IMR-90 (cell line): ENCODE results near the gene WNT16. TPM values are rescaled to one million over a fixed set of nuclear protein-coding genes. Genes with fewer than 3 reads are reported as not detected.

ENCODE experiments used
- ATAC-seq: fragments of 200-7000 bp; cut with Tn5 transposase; 2 replicates; pipeline ENCODE4 v1.9.1; 2020; ENCODE audit warnings: low read depth, mild to moderate bottlenecking, moderate library complexity
- BruUV-seq: library from RNA; stranded (reverse); fragments of 400-500 nt; replicated peaks from 2 replicates; lab custom pipeline; 2021; lab: Mats Ljungman, UMichigan
- CTCF ChIA-PET: fragments of 300-600 bp; formaldehyde crosslinking; extraction: SDS; loops from one replicate; lab custom pipeline; 2021; ENCODE audit warnings: antibody characterized with exemption; lab: Yijun Ruan, JAX
- POLR2A ChIA-PET: fragments of 300-600 bp; sonication (Branson Sonifier 250); formaldehyde crosslinking; loops from one replicate; lab custom pipeline; 2022; ENCODE audit warnings: antibody characterized with exemption; ENCODE audit not compliant: unreplicated experiment; lab: Charles Lee
- DNase-seq: peaks from one replicate; pipeline ENCODE4 v3.0.0; 2013
- H2AFZ ChIP-seq: replicated peaks from 2 replicates; pipeline ENCODE3; 2013; ENCODE audit warnings: low read length, mild to moderate bottlenecking; ENCODE audit not compliant: poor library complexity
- H2AK5ac ChIP-seq: 2 replicates; pipeline ENCODE4 v1.6.1; 2013; ENCODE audit warnings: low read depth, low read length, inconsistent platforms
- H2AK9ac ChIP-seq: replicated peaks from 2 replicates; pipeline ENCODE3; 2013; ENCODE audit warnings: mild to moderate bottlenecking, low read depth, low read length, moderate library complexity; ENCODE audit not compliant: poor library complexity
- H2BK120ac ChIP-seq: 2 replicates; pipeline ENCODE4 v1.6.1; 2013; ENCODE audit warnings: low read depth, low read length, inconsistent platforms
- H2BK15ac ChIP-seq: 3 replicates; pipeline ENCODE4 v1.6.1; 2013; ENCODE audit warnings: low read depth, low read length, inconsistent platforms
- H2BK20ac ChIP-seq: 2 replicates; pipeline ENCODE4 v1.6.1; 2013; ENCODE audit warnings: low read depth, mild to moderate bottlenecking, inconsistent platforms, low read length, moderate library complexity
- H2BK5ac ChIP-seq: 2 replicates; pipeline ENCODE4 v1.6.1; 2013; ENCODE audit warnings: mild to moderate bottlenecking, low read depth, low read length, inconsistent platforms; ENCODE audit not compliant: poor library complexity, severe bottlenecking
- H3K14ac ChIP-seq: replicated peaks from 2 replicates; pipeline ENCODE4 v1.6.1; 2013; ENCODE audit warnings: low read depth, low read length, inconsistent platforms
- H3K18ac ChIP-seq: 2 replicates; pipeline ENCODE4 v1.6.1; 2013; ENCODE audit warnings: low read depth, low read length, control low read depth
- H3K23ac ChIP-seq: 2 replicates; pipeline ENCODE4 v1.6.1; 2013; ENCODE audit warnings: low read depth, low read length, inconsistent platforms
- H3K27ac ChIP-seq: 2 replicates; pipeline ENCODE4 v1.5.1; 2013; ENCODE audit warnings: mild to moderate bottlenecking, control low read depth, low read length; ENCODE audit not compliant: insufficient read depth
- H3K27me3 ChIP-seq: 2 replicates; pipeline ENCODE4 v1.6.1; 2013; ENCODE audit warnings: low read length; ENCODE audit not compliant: control insufficient read depth, insufficient read depth
- H3K36me3 ChIP-seq: 2 replicates; pipeline ENCODE4 v1.6.1; 2013; ENCODE audit warnings: low read length, mixed read lengths; ENCODE audit not compliant: control insufficient read depth, insufficient read depth
- H3K4ac ChIP-seq: 2 replicates; pipeline ENCODE4 v1.6.1; 2013; ENCODE audit warnings: low read depth, low read length, inconsistent platforms
- H3K4me1 ChIP-seq: 2 replicates; pipeline ENCODE4 v1.6.1; 2013; ENCODE audit warnings: low read length, mixed read lengths; ENCODE audit not compliant: control insufficient read depth, insufficient read depth
- H3K4me2 ChIP-seq: 2 replicates; pipeline ENCODE4 v1.6.1; 2013; ENCODE audit warnings: low read depth, mild to moderate bottlenecking, control low read depth, low read length, moderate library complexity
- H3K4me3 ChIP-seq: 2 replicates; pipeline ENCODE4 v1.5.1; 2013; ENCODE audit warnings: low read depth, mild to moderate bottlenecking, control low read depth, low read length, moderate library complexity; ENCODE audit not compliant: insufficient read depth
- H3K56ac ChIP-seq: 2 replicates; pipeline ENCODE4 v1.6.1; 2013; ENCODE audit warnings: low read length, inconsistent platforms; ENCODE audit not compliant: insufficient read depth; ENCODE audit errors: extremely low read depth
- H3K79me1 ChIP-seq, 2 experiments: 2 replicates each; pipeline ENCODE4 v1.6.1; 2013; ENCODE audit warnings: low read length in 2 of 2, inconsistent platforms in 1 of 2, low read depth in 1 of 2
- H3K9ac ChIP-seq: 2 replicates; pipeline ENCODE4 v1.6.1; 2013; ENCODE audit warnings: low read depth, low read length, control low read depth
- H3K9me1 ChIP-seq: 2 replicates; pipeline ENCODE4 v1.6.1; 2013; ENCODE audit warnings: low read length, inconsistent platforms; ENCODE audit not compliant: insufficient read depth
- H3K9me3 ChIP-seq: 2 replicates; pipeline ENCODE4 v1.6.1; 2013; ENCODE audit warnings: low read length; ENCODE audit not compliant: control insufficient read depth, insufficient read depth
- H4K20me1 ChIP-seq: 2 replicates; pipeline ENCODE4 v1.6.1; 2013; ENCODE audit warnings: low read length, inconsistent platforms; ENCODE audit not compliant: insufficient read depth
- H4K5ac ChIP-seq: 2 replicates; pipeline ENCODE4 v1.6.1; 2013; ENCODE audit warnings: mild to moderate bottlenecking, low read depth, low read length, control low read depth
- H4K8ac ChIP-seq, 2 experiments: 2 replicates each; pipeline ENCODE4 v1.6.1; 2013; ENCODE audit warnings: low read depth in 2 of 2, low read length in 2 of 2, control low read depth in 1 of 2, inconsistent platforms in 1 of 2
- H4K91ac ChIP-seq: 2 replicates; pipeline ENCODE4 v1.6.1; 2013; ENCODE audit warnings: low read depth, low read length, inconsistent platforms; ENCODE audit not compliant: insufficient read depth
- BHLHE40 ChIP-seq: fragments of 150-350 bp; IDR thresholded peaks from 2 replicates; pipeline ENCODE4 v1.6.1; 2016; ENCODE audit warnings: mild to moderate bottlenecking, low read depth, low read length
- CEBPB ChIP-seq: IDR thresholded peaks from 2 replicates; pipeline ENCODE4 v1.6.1; 2012; ENCODE audit warnings: low read depth, low read length, improper control_type of control experiment
- CHD1 ChIP-seq: IDR thresholded peaks from 2 replicates; pipeline ENCODE4 v1.6.1; 2012; ENCODE audit warnings: low read depth, low read length, improper control_type of control experiment
- NFE2L2 ChIP-seq: fragments of 150-350 bp; IDR thresholded peaks from 2 replicates; pipeline ENCODE4 v1.6.1; 2016; ENCODE audit warnings: low read depth, mild to moderate bottlenecking, low read length
- POLR2A ChIP-seq: IDR thresholded peaks from 2 replicates; pipeline ENCODE4 v1.6.1; 2012; ENCODE audit warnings: mild to moderate bottlenecking, low read depth, low read length
- RAD21 ChIP-seq: IDR thresholded peaks from 2 replicates; pipeline ENCODE4 v1.6.1; 2012; ENCODE audit warnings: low read length, improper control_type of control experiment
- WGBS, 2 experiments: methylation state at CpG; one replicate each; pipeline versions ENCODE4 v1.1.5 to v1.1.7; 2013; ENCODE audit warnings: missing lambda C conversion rate in 2 of 2; ENCODE audit not compliant: insufficient read length in 1 of 2; ENCODE audit errors: extremely low coverage in 2 of 2; 5-methylcytosine and 5-hydroxymethylcytosine counted together
- dilution Hi-C: fragments of 300-500 bp; cut with HindIII; formaldehyde crosslinking; loops from one replicate; pipeline ENCODE4 v1.14.3; 2018; ENCODE audit warnings: low sequenced_read_pairs; ENCODE audit not compliant: unreplicated experiment
- in situ Hi-C: fragments of 300-500 bp; cut with MboI; formaldehyde crosslinking; loops from 3 replicates; pipeline ENCODE4 v1.14.3; 2019; ENCODE audit warnings: low sequenced_read_pairs, inconsistent platforms, mixed read lengths
- intact Hi-C: fragments of 100-400 bp; cut with micrococcal nuclease; formaldehyde crosslinking; loops from 2 replicates; pipeline ENCODE4 v1.10.0; 2022
- polyA plus RNA-seq, 3 experiments: library from polyadenylated mRNA; depleted of rRNA; stranded (reverse); fragments of >200 nt; gene quantifications; 2 replicates each; pipeline ENCODE4 v1.2.3, GENCODE V29; 2012; ENCODE audit warnings: low replicate concordance in 1 of 3
- total RNA-seq: library from RNA; depleted of rRNA; stranded (reverse); fragments of >200 nt; gene quantifications from 2 replicates; pipeline ENCODE4 v1.2.3, GENCODE V29; 2012
- TF ChIP-seq, protein P1 (sequence below): conservative IDR thresholded peaks from 2 replicates; pipeline ENCODE4 v1.5.1; 2012; ENCODE audit warnings: mild to moderate bottlenecking, low read depth, low read length, improper control_type of control experiment

The WNT16 gene
- total and polyA plus RNA-seq, 2 of the 4 experiments (the other 2 are of a cell fraction) = 0.68 to 1.1 TPM

DNA sequence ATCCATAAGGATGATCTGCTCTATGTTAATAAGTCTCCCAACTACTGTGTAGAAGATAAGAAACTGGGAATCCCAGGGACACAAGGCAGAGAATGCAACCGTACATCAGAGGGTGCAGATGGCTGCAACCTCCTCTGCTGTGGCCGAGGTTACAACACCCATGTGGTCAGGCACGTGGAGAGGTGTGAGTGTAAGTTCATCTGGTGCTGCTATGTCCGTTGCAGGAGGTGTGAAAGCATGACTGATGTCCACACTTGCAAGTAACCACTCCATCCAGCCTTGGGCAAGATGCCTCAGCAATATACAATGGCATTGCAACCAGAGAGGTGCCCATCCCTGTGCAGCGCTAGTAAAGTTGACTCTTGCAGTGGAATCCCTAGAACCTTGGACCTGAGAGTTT is 10.3 kb downstream of the WNT16 start:
- no peak overlapping the region for H4K8ac ChIP-seq
- peaks cover 14% of the 10 kb centered on the region for H3K9me1 ChIP-seq
- no peak overlapping the region for H3K4me3 ChIP-seq
- DNase-seq (no peak), ATAC-seq (no peak)
- H4K20me1 ChIP-seq = no peaks in the 10 kb centered on the region
- H3K9me3 ChIP-seq = no peaks in the 10 kb centered on the region
- no peak overlapping the region for H3K9ac ChIP-seq
- POLR2A ChIA-PET = no interaction called here
- H2BK120ac ChIP-seq = no peak overlapping the region
- H3K23ac ChIP-seq = peak overlapping the region; percentile 31; the same call in 1 of the 2 replicates
- H4K91ac ChIP-seq = no peak overlapping the region
- no peak overlapping the region; the same call in 1 of the 2 replicates for H3K4ac ChIP-seq
- BruUV-seq = TSS peak; percentile 76
- H3K56ac ChIP-seq = no peak overlapping the region
- no peak overlapping the region for H4K5ac ChIP-seq
- peak overlapping the region; percentile 73; the same call in 1 of the 2 replicates for H2AK5ac ChIP-seq
- no peak overlapping the region for H2BK20ac ChIP-seq
- H3K18ac ChIP-seq = no peak overlapping the region
- no peaks in the 10 kb centered on the region; the same call in 1 of the 2 replicates for H3K36me3 ChIP-seq
- H3K4me1 ChIP-seq = peaks cover 8% of the 10 kb centered on the region
- TF ChIP-seq POLR2A = no peak
- TF ChIP-seq, protein P1, sequence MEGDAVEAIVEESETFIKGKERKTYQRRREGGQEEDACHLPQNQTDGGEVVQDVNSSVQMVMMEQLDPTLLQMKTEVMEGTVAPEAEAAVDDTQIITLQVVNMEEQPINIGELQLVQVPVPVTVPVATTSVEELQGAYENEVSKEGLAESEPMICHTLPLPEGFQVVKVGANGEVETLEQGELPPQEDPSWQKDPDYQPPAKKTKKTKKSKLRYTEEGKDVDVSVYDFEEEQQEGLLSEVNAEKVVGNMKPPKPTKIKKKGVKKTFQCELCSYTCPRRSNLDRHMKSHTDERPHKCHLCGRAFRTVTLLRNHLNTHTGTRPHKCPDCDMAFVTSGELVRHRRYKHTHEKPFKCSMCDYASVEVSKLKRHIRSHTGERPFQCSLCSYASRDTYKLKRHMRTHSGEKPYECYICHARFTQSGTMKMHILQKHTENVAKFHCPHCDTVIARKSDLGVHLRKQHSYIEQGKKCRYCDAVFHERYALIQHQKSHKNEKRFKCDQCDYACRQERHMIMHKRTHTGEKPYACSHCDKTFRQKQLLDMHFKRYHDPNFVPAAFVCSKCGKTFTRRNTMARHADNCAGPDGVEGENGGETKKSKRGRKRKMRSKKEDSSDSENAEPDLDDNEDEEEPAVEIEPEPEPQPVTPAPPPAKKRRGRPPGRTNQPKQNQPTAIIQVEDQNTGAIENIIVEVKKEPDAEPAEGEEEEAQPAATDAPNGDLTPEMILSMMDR = no peak
- no peak for TF ChIP-seq BHLHE40
- TF ChIP-seq CEBPB = no peak
- TF ChIP-seq NFE2L2 = no peak
- TF ChIP-seq CHD1 = no peak
- no peak for TF ChIP-seq RAD21
- peak overlapping the region; percentile 75 for H2AFZ ChIP-seq
- no peak overlapping the region for H3K14ac ChIP-seq
- CTCF ChIA-PET = no interaction called here
- H3K4me2 ChIP-seq = no peak overlapping the region
- intact Hi-C loops = loop anchor here (5.0 to 10.0 kb wide), 3 partner anchors 212 to 534 kb away; partner anchors contain the start of gene CPED1
- no peaks in the 10 kb centered on the region for H3K79me1 ChIP-seq
- in situ Hi-C loops = loop anchor here (25.0 kb wide), 2 partner anchors 202 to 352 kb away; partner anchors contain the start of gene CPED1
- dilution Hi-C loops = no loop called here
- H2BK5ac ChIP-seq = no peak overlapping the region
- H2AK9ac ChIP-seq = no peak overlapping the region
- WGBS, 2 experiments = no CpG with 5 or more reads among the region's 5 CpGs
- H3K27me3 ChIP-seq = no peaks in the 10 kb centered on the region
- no peak overlapping the region for H3K27ac ChIP-seq
- H2BK15ac ChIP-seq = no peak overlapping the region
